Upper lobe of right lung (tissue), 1 donor: ENCODE measurements around the gene FIG4. TPM values are rescaled to one million over a fixed set of nuclear protein-coding genes. Genes with fewer than 3 reads are reported as not detected.

Experiments
- ATAC-seq: fragments of 200-7000 bp; cut with Tn5 transposase; one replicate; pipeline ENCODE4 v1.9.1; 2020; ENCODE audit warnings: mild to moderate bottlenecking, moderate library complexity
- DNase-seq: peaks from one replicate; pipeline ENCODE4 v3.0.0-alpha.2; 2020
- H3K27ac ChIP-seq: fragments of 200-600 bp; one replicate; pipeline ENCODE4 v1.8.0; 2022
- H3K27me3 ChIP-seq: fragments of 200-600 bp; one replicate; pipeline ENCODE4 v1.8.0; 2022; ENCODE audit warnings: mild to moderate bottlenecking
- H3K36me3 ChIP-seq: fragments of 200-600 bp; one replicate; pipeline ENCODE4 v1.8.0; 2022
- H3K4me1 ChIP-seq: fragments of 200-600 bp; one replicate; pipeline ENCODE4 v1.8.0; 2022
- H3K4me3 ChIP-seq: fragments of 200-600 bp; one replicate; pipeline ENCODE4 v1.8.0; 2022; ENCODE audit warnings: mild to moderate bottlenecking
- H3K9me3 ChIP-seq: fragments of 200-600 bp; one replicate; pipeline ENCODE4 v1.8.0; 2022
- CTCF ChIP-seq: fragments of 200-600 bp; IDR thresholded peaks from one replicate; pipeline ENCODE4 v1.8.0; 2022; ENCODE audit warnings: antibody characterized with exemption
- intact Hi-C: fragments of 100-400 bp; cut with DNase I; formaldehyde crosslinking; loops from one replicate; pipeline ENCODE4 v1.11.0; 2022
- long read RNA-seq: library from polyadenylated mRNA; unstranded; transcript quantifications from one replicate; pipeline ENCODE4 v2.0.0, GENCODE V29; 2021
- total RNA-seq: library from RNA; stranded (reverse); fragmentation: NEBNext Ultra II Directional; extraction: Animal tissue kit (Norgen Biotek cat#: 25700); gene quantifications from one replicate; pipeline ENCODE4 v1.2.1, GENCODE V29; 2021
- donor health status: DM: no; HTN: yes; CAD: no; lungs with severe emphysema.

FIG4 gene
- total RNA-seq, result 31.3 TPM
- long read RNA-seq, transcript FIG4-201 (23 exons, 3,011 nt), result major isoform, 59 of 85 reads
- long read RNA-seq, partial matches to known transcripts, result 8 of 85 reads
- long read RNA-seq, other reads (novel, unspliced or antisense), result 18 of 85 reads

DNA sequence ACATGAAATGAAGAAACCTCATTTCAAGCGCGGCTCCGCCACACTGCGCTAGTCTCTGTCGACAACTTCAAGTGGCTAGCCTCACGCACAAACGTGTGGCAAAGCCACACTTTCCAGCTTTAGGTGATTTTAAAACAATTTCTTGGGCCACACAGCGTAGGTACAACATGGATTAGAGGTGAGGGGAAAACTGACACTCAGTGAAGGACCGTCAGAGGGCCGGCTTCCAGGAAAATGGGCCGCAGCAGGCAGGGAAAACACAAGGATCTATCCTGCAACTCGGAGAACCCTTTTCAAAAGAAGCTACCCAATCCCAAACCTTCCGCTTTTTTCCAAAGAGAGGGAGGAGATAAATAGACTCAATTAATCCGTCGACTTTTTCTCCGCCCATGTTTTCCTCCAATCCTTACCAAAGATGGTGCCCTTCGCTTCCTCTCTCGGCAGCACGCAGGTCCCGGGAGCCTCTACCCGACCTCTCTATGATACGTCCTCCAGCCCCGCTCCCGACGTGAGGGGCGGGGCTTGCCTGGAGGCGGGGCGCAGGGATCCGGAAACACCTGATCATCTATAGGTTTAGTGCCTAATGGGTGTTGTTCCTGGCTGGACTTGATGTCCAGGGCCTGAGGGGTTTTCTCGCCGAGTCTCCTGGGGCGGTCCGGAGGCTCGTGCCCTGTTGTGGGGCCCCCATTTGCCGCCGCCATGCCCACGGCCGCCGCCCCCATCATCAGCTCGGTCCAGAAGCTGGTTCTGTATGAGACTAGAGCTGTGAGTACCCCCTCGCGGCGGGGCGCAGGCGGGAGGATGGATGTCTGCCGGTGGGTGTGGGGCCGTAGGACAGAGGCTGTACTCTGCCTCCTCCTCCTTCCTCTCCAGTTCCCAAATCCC, at the start of gene FIG4, which contains the start of gene AK9:
TSS of gene FIG4 (plus strand) at position 560 of the 885 bp plus-strand sequence. CDS start at position 700, 140 bp downstream.
TSS of gene AK9 (minus strand) at position 466 of the 885 bp plus-strand sequence. CDS start 15,457 bp downstream, outside the sequence.
- H3K4me1 ChIP-seq, result peaks cover 24% of the 10 kb centered on the region
- peak within 1 kb of the TSS; percentile 80 for H3K4me3 ChIP-seq
- H3K9me3 ChIP-seq, result no peaks in the 10 kb centered on the region
- peak; percentile 97 for DNase-seq
- H3K36me3 ChIP-seq, result no peaks in the 10 kb centered on the region
- H3K27me3 ChIP-seq, result no peaks in the 10 kb centered on the region
- ATAC-seq, result peak; percentile 98
- peak within 1 kb of the TSS; percentile 86 for H3K27ac ChIP-seq
- peak; percentile 20 for TF ChIP-seq CTCF
- intact Hi-C loops, result no loop called here

DNA sequence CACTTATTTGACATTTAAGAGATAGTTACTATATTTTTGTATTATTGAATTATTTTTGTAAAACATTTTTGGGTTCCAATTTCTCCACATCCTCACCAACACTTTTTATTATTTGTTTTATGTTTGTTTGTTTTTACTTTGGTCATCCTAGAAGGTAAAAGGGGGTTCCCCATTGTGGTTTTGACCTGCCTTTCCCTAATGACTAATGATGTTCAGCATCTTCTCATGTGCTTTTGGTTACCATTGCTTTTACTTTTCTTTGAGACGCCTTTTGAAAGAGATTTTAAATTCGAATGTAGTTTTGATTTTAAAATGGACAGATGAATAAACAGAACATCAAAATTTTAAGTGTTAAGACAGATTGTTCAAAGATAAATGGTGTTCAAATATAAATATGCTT, 47.0 kb upstream of the FIG4 start:
- no peaks in the 10 kb centered on the region for H3K36me3 ChIP-seq
- no peaks in the 10 kb centered on the region for H3K27me3 ChIP-seq
- H3K9me3 ChIP-seq, result no peaks in the 10 kb centered on the region
- no peak for TF ChIP-seq CTCF
- H3K27ac ChIP-seq, result no peak overlapping the region
- ATAC-seq (no peak), DNase-seq (no peak)
- H3K4me1 ChIP-seq, result no peaks in the 10 kb centered on the region
- no peak overlapping the region for H3K4me3 ChIP-seq
- intact Hi-C loops, result no loop called here

DNA sequence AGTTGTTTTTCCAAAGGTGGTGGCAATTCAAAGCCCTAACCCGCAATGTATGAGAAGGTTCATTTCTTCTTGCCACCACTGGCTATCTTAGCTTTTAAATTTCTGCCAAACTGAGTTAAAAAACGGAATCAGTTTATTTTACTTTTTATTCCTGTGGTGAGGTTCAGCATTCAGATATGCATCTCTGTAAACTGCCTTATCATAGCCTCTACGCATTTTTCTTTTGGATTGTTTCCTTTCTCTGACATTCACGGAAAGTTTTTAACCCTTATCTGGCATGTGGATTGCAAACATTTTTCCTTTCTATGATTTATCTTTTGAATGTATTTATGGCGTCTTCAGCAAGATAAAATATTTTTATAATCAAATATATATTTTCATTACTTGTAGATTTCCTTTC, 37.8 kb upstream of the FIG4 start:
- Histone ChIP-seq H3K27ac (no peak overlapping the region), H3K4me1 (no peaks in the 10 kb centered on the region), H3K9me3 (no peaks in the 10 kb centered on the region), H3K4me3 (no peak overlapping the region), H3K36me3 (no peaks in the 10 kb centered on the region), H3K27me3 (no peaks in the 10 kb centered on the region)
- no peak for ATAC-seq
- intact Hi-C loops, result no loop called here
- DNase-seq, result no peak
- TF ChIP-seq CTCF, result no peak

DNA sequence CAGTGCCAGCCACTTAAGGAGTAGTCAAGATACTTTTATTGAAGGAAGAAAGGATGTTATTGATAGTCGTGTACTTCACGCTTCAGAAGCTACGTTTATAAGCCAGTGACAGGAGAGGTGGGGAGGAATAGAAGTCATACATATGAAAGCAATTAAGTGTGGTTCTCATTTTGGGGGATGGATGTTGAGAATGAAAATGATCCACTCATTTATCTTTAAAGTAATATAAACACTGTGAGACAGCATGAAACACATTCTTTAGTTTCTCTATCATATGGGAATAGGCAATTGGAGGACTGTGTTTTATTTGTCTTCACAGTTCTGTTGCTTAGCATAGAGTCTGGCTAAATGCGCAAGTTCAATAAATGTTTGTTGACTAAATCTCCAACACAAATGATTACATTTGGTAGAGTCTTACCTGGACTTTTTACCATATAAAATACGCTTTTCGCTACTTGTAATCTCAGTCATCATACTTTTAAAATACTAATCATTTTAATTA, 35.3 kb upstream of the FIG4 start:
- ATAC-seq (no peak), DNase-seq (no peak)
- no peaks in the 10 kb centered on the region for H3K36me3 ChIP-seq
- no peaks in the 10 kb centered on the region for H3K4me1 ChIP-seq
- intact Hi-C loops, result no loop called here
- H3K9me3 ChIP-seq, result no peaks in the 10 kb centered on the region
- no peak overlapping the region for H3K27ac ChIP-seq
- TF ChIP-seq CTCF, result no peak
- no peak overlapping the region for H3K4me3 ChIP-seq
- H3K27me3 ChIP-seq, result no peaks in the 10 kb centered on the region

DNA sequence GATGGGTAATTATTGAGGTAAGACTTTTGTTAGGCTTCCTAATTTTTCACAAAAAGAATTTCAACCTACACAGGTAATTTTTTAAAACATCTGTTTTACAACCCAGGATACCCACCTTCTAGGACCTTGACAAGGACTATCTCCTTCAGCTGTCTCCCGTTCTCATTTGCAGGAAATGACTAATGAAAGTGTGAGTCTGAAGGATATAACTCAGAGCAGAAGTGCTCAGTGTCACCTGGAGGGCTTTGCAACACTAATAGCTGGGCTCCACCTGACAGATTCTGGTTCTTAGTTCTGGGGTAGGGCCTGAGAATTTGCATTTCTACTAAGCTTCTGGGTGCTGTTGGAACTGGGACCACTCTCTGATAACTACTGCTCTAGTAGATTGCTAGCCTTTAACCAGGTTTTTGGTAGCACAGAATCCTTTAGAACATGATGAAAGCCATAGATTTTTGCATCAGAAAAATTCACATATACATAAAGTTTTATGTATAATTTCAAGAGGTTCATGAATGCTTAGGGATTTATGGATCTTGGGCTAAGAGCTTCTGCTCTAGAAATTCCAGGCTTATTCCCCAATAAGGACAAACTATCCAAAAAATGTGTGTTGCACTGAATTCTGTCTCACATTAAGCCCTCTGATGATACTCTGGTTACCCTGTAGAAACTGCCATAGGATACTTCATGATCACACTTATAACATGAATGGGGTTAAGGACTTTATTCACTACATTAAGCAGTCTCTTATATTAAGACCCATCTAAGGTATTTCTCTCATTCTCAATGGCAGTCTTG, 30.4 kb upstream of the FIG4 start:
- no peak overlapping the region for H3K4me3 ChIP-seq
- no peak for TF ChIP-seq CTCF
- ATAC-seq (no peak), DNase-seq (no peak)
- no peaks in the 10 kb centered on the region for H3K27me3 ChIP-seq
- H3K36me3 ChIP-seq, result no peaks in the 10 kb centered on the region
- H3K9me3 ChIP-seq, result no peaks in the 10 kb centered on the region
- intact Hi-C loops, result no loop called here
- H3K27ac ChIP-seq, result no peak overlapping the region
- no peaks in the 10 kb centered on the region for H3K4me1 ChIP-seq
